NCI-H2171 (cell line): ENCODE measurements around the gene SYT14.
"Not testable (repeated sequence)": the region's sequence is repeated elsewhere in the genome, so short reads cannot be mapped to it uniquely, and the experiment has no call there.

Experiments used
- DNase-seq: peaks from one replicate; lab custom pipeline; 2025; lab: John Stamatoyannopoulos, UW

The SYT14 gene

GRCh38 chr1:210117681-210118170 lies 179.7 kb downstream of the SYT14 start:
- DNase-seq, result no peak

DNA sequence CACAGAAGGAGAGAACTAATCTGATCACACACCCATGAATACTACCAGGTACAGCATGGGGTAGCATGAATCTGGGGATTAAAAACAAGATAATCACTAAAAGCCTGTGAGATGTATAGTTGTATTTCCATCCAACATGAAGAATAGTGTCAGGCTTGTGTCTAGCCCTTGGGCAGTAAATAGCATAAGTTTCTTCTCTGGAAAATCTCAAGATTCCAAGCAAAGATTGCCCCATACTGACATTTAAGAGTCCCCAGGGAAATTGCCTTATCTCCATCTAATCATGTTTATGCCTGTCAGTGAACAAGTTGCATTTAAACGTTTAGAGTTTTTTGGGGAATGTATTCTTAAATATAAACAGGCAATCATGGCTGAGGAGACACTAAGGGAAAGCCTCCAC lies 185.4 kb downstream of the SYT14 start:
- DNase-seq, result no peak

- DNase-seq, result no peak
These were observed 186.0 kb downstream of the SYT14 start for GRCh38 chr1:210123924-210124589.

- no peak for DNase-seq
These were observed 186.7 kb downstream of the SYT14 start for GRCh38 chr1:210124736-210125135.

DNA sequence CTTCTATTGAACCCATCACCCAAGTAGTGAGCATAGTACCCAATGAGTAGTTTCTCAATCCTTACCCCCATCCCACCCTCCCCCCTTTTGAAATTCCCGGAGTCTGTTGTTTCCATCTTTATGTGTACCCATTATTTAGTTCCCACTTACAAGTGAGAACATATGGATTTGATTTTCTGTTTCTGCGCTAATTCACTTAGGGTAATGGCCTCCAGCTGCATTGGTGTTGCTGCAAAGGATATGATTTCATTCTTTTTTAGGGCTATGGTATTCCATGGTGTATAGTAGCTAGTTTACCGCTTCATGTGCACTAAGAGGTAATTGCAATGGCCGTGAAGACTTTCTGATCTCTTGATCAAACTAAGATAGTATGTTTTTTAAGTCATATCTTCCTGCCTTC lies 187.1 kb downstream of the SYT14 start:
- no peak for DNase-seq

DNA sequence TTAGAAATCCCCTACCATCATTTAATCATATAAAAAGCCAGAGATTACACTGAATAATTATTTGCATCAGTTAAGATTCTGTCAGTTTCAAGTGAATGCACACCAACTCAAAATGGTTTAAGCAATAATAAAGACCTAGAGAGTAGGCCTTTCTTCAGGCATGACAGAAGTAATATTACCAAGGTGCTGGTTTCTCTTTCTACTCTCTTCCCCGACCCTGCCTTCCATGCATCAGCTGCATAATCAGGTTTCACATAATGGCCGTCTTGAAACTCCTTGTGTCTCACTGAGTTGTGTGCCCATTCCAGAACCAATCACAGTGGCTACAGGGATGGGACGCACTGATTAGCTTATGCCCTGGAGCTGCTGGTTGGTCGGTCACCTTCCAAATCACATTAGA lies 191.1 kb downstream of the SYT14 start:
- DNase-seq, result no peak

GRCh38 chr1:210129759-210130158 lies 191.7 kb downstream of the SYT14 start:
- DNase-seq, result no peak

GRCh38 chr1:210132582-210132981 lies 194.6 kb downstream of the SYT14 start:
- DNase-seq, result no peak

DNA sequence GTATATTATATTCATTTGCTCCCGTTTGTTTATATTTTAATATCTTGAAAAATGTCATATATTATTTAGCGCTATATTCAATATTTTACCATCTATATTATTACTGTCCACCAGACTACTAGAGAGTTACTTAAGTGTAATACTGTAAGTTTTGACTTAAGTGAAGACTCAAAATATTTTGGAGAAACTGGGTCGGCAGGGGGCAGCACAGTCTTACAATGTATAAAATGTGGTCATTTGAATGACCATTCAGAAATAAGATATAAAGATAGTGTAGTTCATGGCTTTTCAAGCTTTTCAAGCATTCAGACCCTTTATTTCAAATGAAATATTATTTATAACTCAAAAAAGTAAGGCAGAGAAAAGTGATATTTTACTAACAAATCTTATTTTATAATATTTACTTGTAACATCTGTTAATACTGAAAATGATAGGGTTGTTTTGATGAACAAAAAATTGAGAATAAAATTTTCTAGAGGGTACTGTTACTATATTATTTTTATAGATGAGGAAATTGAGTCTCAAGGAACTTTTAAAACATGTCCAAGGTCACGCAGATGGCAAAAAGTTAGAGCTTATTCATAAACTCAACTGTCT lies 205.5 kb downstream of the SYT14 start:
- DNase-seq, result no peak

DNA sequence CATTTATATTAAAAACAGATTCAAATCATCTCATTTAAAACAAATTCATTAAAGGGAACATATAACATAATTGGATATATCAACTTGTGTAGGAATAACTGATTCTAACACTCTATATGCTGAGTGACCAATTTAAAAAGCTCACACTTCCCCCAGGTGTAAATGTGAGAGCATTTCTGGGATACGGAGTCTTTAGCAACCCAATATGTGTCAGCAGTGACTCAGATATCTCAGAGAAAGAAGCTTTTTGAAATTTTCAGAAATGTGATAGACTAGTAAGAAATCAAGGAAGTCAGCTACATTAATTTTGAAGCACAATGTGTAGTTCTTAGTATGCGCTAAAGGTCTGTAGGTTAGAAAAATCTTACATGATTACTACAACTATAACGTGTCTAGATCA lies 206.7 kb downstream of the SYT14 start:
- no peak for DNase-seq

DNA sequence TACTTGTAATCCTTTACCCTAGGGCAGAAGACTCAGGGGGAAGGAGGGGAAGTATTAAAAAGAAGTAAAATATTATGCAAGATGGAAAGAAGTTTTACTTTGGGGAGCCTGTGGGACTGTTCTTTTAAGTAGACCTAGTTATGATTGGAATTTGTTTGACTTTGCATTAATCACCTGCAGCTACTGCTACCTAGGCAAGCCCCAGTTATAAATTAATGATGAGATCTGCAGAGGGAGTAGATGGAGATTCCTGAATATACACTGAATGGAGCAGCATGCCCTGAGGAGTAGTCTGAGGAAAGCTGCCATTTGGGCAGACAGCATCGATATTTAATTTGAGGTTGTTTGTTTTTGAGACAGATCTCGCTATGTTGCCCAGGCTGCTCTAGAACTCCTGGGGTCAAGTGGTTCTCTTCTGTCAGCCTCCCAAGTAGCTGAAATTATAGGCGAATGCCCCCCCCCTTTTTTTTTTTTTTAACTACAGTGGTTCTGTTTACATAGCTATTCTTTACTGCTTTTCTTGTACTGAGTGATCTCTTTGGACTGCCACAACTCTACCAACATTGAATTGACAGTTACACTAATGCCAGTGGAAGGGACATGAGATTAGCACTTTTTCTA lies 213.1 kb downstream of the SYT14 start:
- DNase-seq, result no peak

GRCh38 chr1:210159211-210159610 lies 221.2 kb downstream of the SYT14 start:
- no peak for DNase-seq

GRCh38 chr1:210170220-210170619 lies 232.2 kb downstream of the SYT14 start:
- DNase-seq, result no peak

DNA sequence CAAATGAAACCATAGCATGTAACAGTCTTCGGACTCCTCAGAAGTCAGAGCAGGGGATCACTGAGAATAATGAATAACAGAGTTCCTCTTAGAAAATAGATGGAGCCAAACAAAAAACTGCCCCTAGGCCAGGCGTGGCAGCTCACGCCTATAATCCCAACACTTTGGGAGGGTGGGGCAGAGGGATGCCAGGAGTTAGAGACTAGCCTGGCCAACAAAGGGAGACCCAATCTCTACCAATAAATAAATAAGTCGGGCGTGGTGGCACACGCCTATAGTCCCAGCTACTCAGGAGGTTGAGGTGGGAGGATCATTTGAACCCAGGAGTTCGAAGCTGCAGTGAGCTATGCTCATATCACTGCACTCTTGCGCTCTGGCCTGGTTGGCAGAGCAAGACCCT lies 236.1 kb downstream of the SYT14 start:
- no peak for DNase-seq

- DNase-seq, result no peak
These were observed 247.0 kb downstream of the SYT14 start for GRCh38 chr1:210185063-210185462.

DNA sequence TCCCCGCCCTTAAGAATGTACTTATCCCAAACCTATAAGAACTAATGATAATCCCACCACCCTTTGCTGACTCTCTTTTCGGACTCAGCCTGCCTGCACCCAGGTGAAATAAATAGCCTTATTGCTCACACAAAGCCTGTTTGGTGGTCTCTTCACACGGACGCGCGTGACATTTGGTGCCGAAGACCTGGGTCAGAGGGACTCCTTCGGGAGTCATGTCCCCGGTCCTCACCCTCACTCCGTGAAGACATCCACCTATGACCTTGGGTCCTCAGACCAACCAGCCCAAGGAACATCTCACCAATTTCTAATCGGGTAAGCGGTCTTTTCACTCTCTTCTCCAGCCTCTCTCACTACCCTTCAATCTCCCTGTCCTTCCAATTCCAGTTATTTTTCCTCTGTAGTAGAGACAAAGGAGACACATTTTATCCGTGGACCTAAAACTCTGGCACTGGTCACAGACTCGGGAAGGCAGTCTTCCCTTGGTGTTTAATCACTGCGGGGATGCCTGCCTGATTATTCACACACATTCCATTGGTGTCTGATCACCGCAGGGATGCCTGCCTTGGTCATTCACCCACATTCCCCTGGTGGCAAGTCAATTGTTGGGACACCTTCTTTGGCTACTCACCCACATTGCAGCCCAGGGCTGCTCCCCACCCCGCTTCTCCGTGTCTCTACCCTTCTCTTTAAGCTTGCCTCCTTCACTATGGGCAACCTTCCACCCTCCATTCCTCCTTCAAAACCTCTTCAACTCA lies 250.0 kb downstream of the SYT14 start:
- DNase-seq, result not testable (repeated sequence)

DNA sequence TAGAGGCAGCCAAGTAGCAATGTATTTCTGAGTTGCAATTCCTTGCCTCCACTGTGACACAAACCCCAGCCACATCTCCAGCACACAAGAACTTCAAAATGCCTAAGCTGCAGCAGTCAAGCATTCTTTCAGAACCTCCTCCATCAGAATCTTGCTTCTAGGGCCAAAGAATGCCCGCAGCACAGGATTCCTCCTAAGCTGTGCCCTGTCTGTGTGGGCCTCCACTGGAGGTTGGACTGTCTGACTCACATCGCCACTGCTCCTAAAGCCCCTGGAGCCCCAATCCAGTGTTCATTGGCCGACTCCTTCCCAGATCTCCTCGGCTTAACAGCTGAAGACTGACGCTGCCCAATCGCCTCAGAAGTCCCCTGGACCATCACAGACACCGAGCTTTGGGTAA lies 251.4 kb downstream of the SYT14 start:
- DNase-seq, result no peak

- no peak for DNase-seq
These were observed 257.7 kb downstream of the SYT14 start for GRCh38 chr1:210195635-210196160.

- DNase-seq, result not testable (repeated sequence)
These were observed 258.2 kb downstream of the SYT14 start for GRCh38 chr1:210196266-210196665.

DNA sequence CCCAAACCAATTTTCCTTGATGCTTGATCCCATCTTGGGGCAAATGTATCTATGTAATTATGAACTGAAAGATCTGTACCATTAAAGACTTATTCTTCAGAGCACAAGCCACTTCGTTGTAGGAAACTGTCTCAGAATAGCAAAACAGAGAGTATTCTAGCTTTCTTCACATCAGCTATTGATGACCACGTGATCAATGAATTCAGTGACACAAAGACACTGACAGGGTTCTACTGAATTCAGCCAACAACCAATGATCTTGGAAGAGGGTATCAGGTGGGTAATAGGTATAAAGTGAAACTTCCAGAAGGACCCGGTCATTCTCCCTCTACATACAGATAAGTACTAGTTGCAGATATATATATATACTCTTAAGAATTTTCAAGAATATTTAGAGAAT lies 260.8 kb downstream of the SYT14 start:
- no peak for DNase-seq

- no peak for DNase-seq
These were observed 262.2 kb downstream of the SYT14 start for GRCh38 chr1:210200124-210200736.

DNA sequence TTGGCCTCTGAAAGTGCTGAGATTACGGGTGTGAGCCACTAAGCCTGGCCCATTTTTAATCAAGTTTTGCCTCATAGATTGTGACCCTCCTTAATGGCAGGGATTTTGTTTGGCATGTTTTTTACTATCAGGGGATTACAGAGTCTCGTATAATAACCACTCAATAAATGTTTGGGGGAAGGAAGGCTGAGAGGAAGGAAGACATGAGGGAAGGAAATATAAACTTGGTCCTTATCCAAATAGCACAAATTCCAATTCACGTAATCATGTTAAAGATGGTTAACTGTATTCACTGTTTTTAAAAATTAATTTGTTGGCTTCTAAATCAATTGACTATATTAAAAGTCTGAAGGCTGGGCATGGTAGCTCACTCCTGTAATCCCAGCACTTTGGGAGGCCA lies 263.7 kb downstream of the SYT14 start:
- DNase-seq, result no peak
